HG02678 (cell line): Measurements from ENCODE around the gene RMND1.
A peak's percentile ranks its signal among the peaks of the same experiment; 100 is the strongest.
"Not testable (repeated sequence)": the region's sequence is repeated elsewhere in the genome, so short reads cannot be mapped to it uniquely, and the experiment has no call there.

Source experiments
- ATAC-seq: cut with Tn5 transposase; IDR thresholded peaks from one replicate; pipeline ENCODE4 v1.9.1; 2021; ENCODE audit warnings: mild to moderate bottlenecking, moderate library complexity; ENCODE audit not compliant: unreplicated experiment

Gene RMND1

GRCh38 chr6:151388236-151388635 is 63.7 kb downstream of the RMND1 start:
- ATAC-seq: no peak

GRCh38 chr6:151387175-151387970 is 64.6 kb downstream of the RMND1 start:
- ATAC-seq: no peak

GRCh38 chr6:151385177-151385576 is 66.7 kb downstream of the RMND1 start:
- no peak for ATAC-seq

- ATAC-seq: no peak
Observed at GRCh38 chr6:151384151-151384550, 67.8 kb downstream of the RMND1 start.

GRCh38 chr6:151382631-151383030 is 69.3 kb downstream of the RMND1 start:
- not testable (repeated sequence) for ATAC-seq

GRCh38 chr6:151381722-151382121 is 70.2 kb downstream of the RMND1 start:
- ATAC-seq: no peak

GRCh38 chr6:151380848-151381205 is 71.1 kb downstream of the RMND1 start:
- no peak for ATAC-seq

GRCh38 chr6:151379933-151380847 is 71.7 kb downstream of the RMND1 start:
- peak; percentile 65 for ATAC-seq

- ATAC-seq: no peak
Observed at GRCh38 chr6:151377095-151377494, 74.8 kb downstream of the RMND1 start.

- ATAC-seq: peak; percentile 40
Observed at GRCh38 chr6:151376440-151376839, 75.5 kb downstream of the RMND1 start.

- no peak for ATAC-seq
Observed at GRCh38 chr6:151375833-151376232, 76.1 kb downstream of the RMND1 start.

- ATAC-seq: no peak
Observed at GRCh38 chr6:151374036-151374683, 77.8 kb downstream of the RMND1 start.

GRCh38 chr6:151372164-151372563 is 79.8 kb downstream of the RMND1 start:
- no peak for ATAC-seq

GRCh38 chr6:151370509-151371078 is 81.3 kb downstream of the RMND1 start:
- no peak for ATAC-seq

GRCh38 chr6:151365233-151365632 is 86.7 kb downstream of the RMND1 start:
- ATAC-seq: no peak

- no peak for ATAC-seq
Observed at GRCh38 chr6:151359486-151359885, 92.4 kb downstream of the RMND1 start.

- no peak for ATAC-seq
Observed at GRCh38 chr6:151358475-151358874, 93.5 kb downstream of the RMND1 start.

GRCh38 chr6:151357758-151358436 is 94.0 kb downstream of the RMND1 start:
- no peak for ATAC-seq

- not testable (repeated sequence) for ATAC-seq
Observed at GRCh38 chr6:151356983-151357382, 94.9 kb downstream of the RMND1 start.
